Measurements from ENCODE around the gene PLTP. TPM values are rescaled to one million over a fixed set of nuclear protein-coding genes. Genes with fewer than 3 reads are reported as not detected.
"Not testable (repeated sequence)": the region's sequence is repeated elsewhere in the genome, so short reads cannot be mapped to it uniquely, and the experiment has no call there.

The PLTP gene, protein sequence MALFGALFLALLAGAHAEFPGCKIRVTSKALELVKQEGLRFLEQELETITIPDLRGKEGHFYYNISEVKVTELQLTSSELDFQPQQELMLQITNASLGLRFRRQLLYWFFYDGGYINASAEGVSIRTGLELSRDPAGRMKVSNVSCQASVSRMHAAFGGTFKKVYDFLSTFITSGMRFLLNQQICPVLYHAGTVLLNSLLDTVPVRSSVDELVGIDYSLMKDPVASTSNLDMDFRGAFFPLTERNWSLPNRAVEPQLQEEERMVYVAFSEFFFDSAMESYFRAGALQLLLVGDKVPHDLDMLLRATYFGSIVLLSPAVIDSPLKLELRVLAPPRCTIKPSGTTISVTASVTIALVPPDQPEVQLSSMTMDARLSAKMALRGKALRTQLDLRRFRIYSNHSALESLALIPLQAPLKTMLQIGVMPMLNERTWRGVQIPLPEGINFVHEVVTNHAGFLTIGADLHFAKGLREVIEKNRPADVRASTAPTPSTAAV
- polyA plus RNA-seq (ENCODE audit: insufficient read length in 4 of 4), result 100 to 1,000 TPM; 122 to 170 (median 131) TPM

DNA sequence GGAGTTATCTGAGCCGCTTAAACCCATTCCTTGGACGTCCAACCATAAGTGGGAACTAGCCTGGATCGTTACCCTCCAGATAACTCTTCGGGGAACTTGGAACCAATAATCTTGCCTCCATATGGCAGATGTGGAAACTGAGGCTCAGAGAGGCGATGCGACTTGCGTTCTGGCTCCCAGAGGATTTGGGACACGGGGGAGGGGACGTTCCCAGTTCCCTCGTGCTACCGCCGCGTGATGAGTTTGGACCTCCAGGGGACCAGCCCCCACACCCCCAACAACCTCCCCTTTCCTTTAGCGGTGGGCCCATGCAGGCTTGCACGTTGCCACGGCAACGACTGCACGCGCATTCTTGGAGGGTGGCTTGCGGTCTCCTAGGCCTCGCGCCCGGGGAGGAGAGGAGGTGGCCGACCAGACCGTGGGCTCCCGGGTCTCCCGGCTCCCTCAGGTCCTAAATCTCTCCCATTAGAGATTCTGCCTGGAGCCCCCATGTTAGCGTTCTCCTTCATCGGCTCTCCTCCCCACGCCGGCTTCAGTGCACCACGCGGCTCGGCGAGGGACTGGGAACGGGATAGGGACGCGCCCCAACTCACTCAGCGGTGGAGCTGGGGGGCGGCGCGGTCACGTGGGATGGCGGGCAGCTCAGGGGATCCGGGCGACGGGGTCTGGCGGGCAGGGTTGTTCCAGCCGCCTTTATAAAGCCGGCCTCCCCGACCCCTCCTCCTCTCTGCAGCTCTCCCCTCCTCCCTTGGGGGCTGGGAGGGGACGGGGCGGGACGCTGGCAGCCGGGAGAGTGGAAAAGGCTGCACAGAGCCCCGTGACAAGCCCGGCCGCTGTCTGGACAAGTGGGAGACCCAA is at the start of gene PLTP:
TSS of gene PLTP (minus strand) at position 670 of the 858 bp plus-strand sequence. CDS start 703 bp downstream, outside the sequence.
- peak in 1 of 4 donors; percentile 46 for DNase-seq (ENCODE audit: low read depth in 4 of 4, low spot score in 2 of 4)

DNA sequence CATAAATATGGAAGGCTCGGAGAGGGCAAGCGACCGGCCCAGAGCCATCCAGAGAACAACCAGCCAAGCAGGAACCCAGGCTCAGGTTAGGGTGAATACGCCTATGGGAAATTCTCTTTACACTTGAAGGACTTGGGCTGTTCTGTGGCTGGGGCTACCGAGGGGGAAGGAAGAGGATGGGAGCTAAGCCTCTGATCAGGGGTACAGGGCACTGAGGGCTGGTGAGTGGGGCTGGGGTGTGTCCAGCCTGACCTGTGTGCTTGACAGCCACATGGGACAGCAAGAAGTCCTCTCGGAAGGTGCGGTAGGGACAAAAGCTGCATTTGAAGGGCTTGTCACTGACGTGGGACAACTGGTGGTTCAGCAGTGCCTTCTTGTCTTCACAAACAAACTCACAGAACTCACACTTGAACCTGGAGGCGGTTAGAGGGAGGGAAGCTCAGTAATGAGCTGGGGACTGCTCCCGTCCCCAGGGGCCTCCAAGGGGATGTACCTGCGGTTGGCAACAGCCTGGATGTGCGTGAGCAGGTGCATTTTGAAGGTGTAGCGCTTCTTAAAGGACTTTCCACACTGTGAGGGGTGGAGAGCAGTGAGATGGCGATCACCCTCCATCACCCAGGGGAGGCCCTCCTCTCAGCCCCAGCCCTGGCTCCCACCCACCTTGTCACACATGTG is 48.1 kb upstream of the PLTP start:
- no peak for DNase-seq (ENCODE audit: low read depth in 4 of 4, low spot score in 2 of 4)

DNA sequence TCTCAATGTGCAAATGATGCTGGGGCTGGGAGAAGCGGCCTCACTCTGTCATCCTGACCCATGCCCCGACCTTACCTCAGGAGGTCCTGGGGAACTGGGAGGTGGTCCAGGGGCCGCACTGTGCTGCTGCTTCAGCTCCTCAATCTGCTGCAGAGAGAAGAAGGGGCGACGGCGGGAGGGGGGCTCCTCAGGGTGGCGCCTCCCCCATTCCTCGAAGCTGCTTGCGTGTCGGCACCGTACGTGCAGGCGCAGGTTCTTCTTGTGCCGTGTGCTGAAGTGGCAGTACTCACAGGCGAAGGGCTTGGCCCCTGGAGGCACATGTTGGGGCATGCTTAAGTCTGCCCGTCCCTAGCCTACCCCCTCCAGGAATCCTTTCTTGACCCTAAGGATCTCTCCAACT is 47.2 kb upstream of the PLTP start:
- DNase-seq (ENCODE audit: low read depth in 4 of 4, low spot score in 2 of 4), result no peak

DNA sequence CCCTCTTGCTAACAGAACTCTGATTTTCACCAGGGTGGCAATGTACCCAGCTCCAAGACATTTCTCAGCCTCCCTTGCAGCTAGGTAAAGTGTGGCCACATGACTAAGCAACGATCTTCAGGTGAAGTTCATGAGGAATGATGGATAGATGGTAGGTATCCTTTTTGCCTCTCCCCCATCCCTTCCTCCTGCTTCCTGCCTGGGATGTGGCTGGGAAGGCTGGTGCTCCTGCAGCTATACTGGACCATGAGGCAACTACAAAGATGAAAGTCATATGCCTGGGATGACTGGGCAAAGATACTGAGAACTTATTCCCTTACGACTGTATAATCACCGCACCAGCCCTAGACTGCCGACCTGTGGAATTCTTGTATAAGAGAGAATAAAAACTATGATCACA is 46.6 kb upstream of the PLTP start:
- DNase-seq (ENCODE audit: low read depth in 4 of 4, low spot score in 2 of 4), result no peak

DNA sequence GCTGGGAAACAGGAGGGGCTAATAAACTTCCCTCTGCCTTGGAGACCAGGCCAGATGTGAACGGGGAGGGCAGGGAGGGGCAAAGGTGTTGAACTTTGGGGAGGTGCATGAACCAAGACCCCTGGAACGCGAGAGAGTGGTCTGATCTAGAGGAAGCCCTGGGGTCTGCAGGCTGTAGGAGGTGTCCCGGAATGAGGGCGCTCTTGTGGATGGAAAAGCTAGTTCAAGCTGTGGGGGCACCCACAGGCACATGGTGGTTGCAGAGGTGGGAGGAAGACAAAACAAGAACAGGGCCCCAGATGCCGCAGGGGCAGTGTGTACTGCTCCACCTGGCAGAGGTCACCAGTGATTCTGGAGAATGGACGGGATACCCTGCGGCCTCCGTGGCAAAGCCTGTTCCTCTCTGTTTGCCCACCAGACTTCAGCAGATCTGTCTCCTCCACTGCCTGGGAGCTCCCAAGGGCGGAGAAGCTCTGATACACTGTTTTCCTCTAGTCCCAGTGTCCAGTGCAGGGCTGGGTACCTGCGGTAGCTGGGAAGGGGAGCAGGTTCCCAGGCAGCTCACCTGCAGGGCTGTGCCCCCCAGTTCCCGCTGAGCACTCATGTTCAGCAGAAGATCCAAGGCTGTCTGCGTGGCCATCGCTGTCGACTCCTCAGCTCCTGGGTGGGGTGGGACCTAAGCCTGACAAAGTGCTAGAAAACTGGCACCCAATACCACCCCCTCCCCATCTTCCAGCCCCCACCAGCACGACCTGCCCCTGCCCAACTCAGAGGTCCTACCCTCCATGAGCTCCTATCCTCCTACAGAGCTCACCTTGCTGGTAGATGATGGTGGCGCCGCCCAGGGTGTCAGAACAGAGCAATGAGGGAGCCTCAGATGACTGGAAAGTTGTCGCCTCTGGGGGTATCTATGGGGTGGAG is 45.3 kb upstream of the PLTP start:
- no peak for DNase-seq (ENCODE audit: low read depth in 4 of 4, low spot score in 2 of 4)

DNA sequence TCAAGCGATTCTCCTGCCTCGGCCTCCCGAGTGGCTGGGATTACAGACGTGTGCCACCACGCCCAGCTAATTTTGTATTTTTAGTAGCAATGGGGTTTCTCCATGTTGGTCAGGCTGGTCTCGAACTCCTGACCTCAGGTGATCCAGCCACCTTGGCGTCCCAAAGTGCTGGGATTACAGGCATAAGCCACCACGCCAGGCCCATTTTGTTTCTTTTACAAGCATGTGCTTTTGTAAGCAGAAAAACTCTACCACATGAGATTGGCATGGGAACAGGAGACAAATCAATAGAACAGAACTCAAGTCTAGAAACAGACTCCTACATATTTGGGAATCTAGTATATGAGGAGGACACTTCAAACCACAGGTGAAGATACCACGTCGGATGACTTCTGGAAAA is 44.4 kb upstream of the PLTP start:
- DNase-seq (ENCODE audit: low read depth in 4 of 4, low spot score in 2 of 4), result not testable (repeated sequence)

DNA sequence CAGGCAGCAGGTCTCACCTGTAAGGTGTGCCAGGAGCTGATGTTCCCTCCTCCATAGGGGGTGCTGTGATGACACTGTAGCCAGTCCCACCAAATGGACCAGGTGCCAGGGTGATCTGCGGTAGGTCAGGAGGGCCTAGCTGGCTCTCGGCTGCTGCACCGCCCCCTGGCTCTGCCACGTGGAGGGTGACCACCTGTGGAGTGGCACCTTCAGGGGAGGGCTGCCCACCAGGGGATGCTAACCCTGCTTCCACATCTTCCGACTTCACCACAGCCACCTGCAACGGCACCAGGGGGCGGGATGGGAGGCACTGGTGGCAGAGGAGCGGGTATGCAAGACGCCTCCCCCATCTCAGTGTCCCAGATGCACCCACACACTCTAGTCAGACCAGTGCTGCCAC is 41.7 kb upstream of the PLTP start:
- no peak for DNase-seq (ENCODE audit: low read depth in 4 of 4, low spot score in 2 of 4)

DNA sequence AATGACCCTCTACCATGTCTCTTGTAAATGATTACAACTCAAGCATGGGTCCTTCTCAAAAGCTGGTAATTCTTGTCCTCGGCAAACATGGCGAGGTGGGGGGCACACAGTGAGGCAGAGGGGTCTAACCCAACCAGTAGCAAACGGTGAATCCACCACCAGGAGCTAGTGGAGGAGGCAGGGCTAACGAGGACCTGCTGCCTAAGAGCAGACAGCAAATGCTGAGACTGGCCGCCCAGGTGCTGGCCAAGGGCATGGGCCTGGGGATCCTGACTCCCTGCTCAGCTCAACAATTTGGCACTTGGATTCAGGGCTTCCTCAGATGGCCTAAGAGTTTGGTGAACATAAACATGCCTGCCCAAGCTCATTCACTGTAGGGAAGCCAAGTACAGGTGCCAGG is 40.9 kb upstream of the PLTP start:
- DNase-seq (ENCODE audit: low read depth in 4 of 4, low spot score in 2 of 4), result no peak

DNA sequence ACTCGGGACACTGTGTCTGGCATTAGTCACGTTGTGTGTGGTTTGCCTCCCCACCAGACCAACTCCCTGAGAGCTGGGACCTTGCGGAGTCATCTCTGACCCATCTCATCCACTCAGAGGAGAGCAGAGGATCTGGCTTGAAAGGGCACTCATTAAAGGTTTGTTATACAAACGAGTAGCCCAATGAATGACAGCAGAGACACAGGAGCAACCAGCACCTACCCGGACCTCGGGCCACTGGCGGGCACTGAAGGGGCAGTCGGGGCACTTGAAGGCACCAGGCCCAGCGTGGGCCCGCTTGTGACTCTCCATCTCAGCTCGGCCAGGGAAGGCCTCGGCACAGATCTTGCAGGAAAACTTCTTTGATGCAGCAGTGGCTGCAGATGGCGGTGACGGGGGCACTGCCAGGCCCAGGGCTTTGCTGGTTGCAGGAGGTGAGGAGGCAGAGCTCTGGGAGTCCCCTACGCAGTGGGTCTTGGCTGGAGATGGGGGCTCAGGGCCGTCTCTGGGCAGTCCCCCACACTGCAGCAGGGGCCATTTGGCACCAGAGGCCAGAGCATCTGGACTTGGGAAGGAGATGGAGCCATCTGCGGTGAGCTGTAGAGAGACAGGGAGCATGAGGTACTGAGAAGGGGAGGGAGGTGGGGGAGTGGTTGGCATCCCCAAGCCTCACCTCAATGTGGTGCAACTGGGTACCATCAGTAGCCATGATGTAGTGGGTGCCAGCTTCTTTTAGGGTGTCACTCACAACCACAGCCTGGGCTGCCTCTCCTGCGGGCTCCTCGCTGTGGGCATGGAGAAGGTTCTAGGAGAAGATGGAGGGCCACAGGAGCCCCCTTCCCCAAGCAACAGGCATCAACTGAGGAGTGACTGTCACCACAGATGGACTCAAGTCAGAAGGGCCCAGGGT is 40.2 kb upstream of the PLTP start:
- no peak for DNase-seq (ENCODE audit: low read depth in 4 of 4, low spot score in 2 of 4)

DNA sequence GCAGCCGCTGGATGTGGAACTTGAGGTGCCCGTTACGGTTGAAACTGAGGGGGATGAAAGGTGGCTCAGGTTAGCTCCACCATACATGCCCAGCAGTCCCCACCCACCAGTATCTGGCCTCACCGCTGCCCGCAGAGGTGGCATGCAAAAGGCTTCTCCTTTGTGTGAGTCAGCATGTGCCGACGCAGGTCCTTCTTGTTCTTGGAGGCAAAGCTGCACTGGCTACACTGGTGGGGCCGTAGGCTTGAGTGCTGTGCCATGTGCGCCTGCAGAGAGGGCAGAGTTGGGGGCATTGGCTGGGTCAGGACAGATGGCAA is 38.3 kb upstream of the PLTP start:
- no peak for DNase-seq (ENCODE audit: low read depth in 4 of 4, low spot score in 2 of 4)

DNA sequence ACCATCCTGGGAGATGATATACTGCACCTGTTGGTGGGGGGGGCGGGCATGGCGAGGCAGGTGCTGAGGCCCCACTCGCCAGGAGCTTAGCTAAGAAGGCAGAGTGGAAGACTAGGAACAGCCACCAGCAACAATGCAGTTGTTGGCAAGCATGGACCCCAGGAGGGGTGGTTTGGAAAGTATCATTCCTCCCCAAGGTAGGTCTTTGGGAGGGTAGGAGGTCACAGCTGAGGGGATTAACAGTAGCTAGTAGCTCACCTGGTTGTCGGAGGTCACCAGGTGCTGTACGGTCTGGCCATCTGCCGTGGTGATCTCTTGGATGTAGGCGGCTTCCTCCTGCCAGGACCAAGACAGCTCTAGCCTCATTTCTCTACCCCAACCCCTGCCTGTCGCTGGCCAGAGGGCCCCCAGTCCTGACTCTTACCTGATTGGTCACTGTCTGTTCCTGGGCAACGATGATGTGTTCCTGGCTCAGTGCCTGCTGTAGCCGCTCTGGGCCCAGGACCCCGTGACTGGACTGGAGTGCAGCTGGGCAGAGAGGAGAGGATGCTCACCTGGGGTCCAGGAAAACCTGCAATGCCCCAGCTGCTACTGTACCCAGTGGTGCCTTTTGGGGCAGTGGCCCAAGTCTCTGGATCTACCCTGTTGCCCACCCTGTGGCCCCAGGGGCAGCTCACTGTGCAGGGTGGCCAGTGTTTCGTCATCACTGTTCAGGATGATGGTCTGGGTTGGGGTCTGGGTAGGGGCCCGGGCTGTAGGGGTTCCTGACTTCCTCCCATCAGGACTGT is 37.8 kb upstream of the PLTP start:
- no peak for DNase-seq (ENCODE audit: low read depth in 4 of 4, low spot score in 2 of 4)

DNA sequence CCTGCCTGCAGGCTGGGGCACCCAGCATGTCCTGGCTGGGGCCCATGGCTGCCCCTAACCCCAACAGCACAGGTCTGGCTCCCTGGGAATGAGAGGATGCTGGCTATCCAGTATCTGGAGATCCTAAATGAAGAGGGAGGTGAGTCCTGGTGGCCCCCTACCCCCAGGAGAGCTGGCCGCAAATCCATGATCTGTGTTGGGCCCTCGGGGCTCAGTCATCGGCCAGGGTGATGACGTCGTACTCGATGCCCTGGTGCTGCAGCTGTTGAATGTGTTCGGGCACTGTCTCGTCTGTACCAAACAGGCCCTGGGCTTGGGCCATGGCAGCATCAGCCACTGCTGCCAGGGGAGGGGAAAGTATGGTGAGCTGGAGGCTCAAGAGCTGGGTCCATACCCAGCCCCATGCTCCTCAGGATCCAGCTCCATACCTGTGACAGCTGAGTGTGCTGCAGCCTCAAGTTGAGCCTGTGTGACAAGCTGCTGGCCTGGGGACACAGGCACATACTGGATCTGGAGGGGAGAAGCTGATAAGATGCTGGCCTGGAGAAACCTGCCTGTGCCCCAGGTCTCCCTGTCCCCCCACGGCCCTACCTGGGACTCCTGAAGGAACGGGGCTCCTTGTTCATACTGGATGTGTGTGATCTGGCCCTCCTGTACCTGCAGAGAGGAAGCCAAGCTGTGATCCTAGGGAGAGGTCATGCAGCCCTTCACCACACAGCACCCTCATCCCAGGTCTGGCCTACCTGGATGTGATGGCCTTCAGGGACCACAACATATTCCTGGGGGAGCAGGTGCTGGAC is 37.0 kb upstream of the PLTP start:
- DNase-seq (ENCODE audit: low read depth in 4 of 4, low spot score in 2 of 4), result no peak

DNA sequence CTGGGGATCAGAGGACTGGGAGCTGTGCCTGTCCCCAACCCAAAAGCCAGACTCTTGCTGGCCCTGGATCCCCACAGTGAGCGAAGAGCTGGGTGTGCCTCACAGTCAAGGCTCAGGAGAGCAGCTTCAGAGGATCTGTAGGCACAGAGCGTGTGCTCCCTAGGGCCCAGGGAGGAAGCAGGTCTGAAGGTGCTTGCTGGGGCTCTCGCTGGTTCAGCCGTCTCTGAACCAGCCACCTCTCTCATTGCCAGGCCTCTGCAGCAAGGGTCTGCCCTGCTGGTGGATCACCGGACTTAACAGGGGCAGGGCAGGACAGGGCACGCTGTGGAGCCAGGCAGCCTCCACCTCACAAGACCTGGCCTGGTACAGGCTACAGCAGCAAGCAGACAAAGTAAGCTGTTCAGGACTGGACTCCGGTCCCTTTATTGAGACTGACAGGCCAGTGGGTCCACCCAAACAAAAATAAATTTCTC is 36.3 kb upstream of the PLTP start:
- DNase-seq (ENCODE audit: low read depth in 4 of 4, low spot score in 2 of 4), result no peak

DNA sequence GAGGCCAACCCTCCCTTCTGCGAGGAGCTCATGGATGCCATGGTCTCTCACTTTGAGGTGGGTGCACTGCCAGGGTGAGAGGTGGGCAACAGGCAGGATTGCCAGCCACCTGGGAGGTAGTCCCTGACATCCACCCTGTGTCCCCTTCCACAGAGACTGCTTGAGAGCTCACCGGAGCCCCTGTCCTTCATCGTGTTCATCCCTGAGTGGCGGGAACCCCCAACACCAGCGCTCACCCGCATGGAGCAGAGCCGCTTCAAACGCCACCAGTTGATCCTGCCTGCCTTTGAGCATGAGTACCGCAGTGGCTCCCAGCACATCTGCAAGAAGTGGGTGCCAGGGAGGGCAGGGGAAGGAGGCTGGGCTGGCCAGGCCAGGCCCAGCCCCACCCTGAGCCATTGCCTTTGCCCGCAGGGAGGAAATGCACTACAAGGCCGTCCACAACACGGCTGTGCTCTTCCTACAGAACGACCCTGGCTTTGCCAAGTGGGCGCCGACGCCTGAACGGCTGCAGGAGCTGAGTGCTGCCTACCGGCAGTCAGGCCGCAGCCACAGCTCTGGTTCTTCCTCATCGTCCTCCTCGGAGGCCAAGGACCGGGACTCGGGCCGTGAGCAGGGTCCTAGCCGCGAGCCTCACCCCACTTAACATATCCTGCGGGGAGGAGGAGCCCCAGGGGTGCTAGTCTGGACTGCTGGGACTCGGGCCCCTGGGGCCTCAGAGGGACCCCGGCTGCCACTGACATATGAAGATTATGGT is 35.3 kb upstream of the PLTP start:
- DNase-seq (ENCODE audit: low read depth in 4 of 4, low spot score in 2 of 4), result no peak

DNA sequence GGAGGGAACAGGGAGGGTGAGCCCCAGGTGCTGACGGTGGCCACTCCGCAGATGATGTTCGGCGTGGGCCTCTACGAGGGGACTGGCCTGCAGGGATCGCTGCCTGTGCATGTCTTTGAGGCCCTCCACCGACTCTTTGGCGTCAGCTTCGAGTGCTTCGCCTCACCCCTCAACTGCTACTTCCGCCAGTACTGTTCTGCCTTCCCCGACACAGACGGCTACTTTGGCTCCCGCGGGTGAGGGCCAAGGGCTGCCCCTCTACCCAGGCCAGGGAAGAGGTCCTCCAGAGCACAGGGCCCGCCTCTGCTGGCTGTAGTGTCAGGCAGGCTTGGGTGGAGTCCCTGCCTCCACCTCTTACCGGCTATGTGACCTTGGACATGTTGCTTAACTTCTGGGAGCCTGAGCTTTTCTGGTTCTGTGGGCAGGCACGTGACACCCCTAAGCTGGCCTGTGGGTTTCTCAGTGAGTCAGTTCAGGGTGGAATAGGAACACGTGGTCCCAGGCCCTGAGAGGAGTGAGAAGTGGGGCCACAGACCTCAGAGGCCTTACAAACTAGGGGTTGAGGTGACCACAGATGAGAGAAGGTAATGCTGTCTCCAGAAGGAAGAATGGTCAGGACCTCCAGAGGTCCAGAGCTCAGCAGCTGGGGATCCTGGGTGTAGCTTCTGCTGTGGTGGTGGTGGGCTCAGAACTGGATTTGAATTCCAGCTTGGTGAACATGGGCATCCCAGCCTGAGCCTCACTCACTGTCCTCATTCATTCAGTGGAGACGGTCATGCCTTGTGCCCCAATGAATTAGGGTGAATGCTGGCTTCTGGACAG is 34.4 kb upstream of the PLTP start:
- DNase-seq (ENCODE audit: low read depth in 4 of 4, low spot score in 2 of 4), result no peak

DNA sequence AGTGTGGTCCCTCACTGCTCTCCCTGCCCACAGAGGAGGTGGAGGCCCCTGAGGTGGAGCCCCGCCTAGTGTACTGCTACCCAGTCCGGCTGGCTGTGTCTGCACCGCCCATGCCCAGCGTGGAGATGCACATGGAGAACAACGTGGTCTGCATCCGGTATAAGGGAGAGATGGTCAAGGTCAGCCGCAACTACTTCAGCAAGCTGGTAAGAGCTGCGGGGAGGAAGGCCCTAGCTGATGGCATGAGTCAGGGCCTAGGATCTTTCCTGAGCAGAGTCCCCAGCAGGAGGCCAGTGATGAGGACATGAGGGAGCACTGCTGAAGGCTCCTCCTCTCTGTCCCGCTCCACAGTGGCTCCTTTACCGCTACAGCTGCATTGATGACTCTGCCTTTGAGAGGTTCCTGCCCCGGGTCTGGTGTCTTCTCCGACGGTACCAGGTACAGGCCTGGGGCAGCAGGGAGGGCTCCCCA is 33.8 kb upstream of the PLTP start:
- no peak for DNase-seq (ENCODE audit: low read depth in 4 of 4, low spot score in 2 of 4)

All from left renal cortex interstitium (tissue), 4 donors.